NCI-H2196 (cell line): Measurements from ENCODE around the gene SLC15A3.
"Not testable (repeated sequence)": the region's sequence is repeated elsewhere in the genome, so short reads cannot be mapped to it uniquely, and the experiment has no call there.

Source experiments
- DNase-seq: peaks from one replicate; lab custom pipeline; 2025; ENCODE audit not compliant: unreplicated experiment; lab: John Stamatoyannopoulos, UW

Gene SLC15A3

DNA sequence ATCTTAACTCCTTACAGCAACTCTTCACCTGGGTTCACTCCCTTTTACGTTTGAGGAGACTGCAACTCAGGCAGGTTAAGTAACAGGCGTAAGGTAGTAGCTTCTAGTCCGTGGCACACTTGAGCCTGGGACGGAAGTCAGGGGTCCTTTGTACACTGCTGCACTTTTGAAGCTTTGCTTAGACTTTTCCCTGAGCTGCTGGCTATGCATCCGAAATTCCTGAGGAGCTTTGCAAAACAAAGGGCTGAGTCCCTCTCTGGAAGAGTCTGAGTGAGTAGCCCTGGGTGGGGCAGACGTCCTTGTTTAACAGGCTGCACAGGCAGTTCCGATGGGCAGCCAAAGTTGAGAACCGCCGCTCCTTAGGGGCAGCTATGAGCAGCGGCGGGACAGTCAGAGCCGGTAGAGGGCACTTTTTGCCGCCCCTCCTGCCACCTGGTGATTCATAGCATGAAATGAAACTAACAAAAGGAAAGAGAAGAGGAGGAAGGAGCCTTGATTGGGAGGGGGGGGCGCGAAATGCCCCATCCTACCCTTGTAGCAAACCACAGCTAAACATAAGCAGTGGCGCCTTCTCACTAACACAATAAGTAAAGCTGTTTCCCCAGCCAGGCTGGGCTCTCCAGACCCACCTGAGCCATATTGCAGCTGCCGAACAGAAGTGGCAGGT is 36.6 kb downstream of the SLC15A3 start:
- DNase-seq: no peak

DNA sequence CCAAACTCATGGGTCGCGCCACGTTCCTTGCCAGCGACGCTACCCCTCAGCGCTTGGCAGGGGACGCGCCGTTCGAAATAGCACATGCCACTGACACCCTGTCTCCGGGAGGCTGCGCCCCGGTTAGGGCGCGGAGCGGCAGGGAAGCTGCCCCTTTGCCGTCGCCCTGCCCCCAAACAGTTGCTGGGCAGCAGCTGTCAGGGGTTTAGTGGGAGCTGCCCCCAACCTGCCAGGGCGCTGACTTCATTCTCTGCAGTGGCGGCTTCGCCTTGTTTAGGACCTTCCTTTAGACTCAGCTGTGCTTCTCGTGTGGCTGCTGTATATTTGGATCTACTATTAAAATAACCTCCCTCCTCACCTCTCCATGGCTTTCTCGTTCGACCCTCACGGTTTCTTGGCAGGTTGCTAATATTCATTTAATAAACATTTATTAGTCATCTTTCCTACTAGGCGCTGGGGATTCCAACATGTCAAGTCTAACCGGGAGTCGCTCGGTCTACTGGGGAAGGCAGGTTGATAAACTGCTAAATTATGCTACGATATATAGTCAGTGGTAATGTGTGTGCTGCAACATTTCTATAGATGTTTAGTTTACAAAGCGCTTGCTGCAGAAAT is 37.2 kb downstream of the SLC15A3 start:
- no peak for DNase-seq

DNA sequence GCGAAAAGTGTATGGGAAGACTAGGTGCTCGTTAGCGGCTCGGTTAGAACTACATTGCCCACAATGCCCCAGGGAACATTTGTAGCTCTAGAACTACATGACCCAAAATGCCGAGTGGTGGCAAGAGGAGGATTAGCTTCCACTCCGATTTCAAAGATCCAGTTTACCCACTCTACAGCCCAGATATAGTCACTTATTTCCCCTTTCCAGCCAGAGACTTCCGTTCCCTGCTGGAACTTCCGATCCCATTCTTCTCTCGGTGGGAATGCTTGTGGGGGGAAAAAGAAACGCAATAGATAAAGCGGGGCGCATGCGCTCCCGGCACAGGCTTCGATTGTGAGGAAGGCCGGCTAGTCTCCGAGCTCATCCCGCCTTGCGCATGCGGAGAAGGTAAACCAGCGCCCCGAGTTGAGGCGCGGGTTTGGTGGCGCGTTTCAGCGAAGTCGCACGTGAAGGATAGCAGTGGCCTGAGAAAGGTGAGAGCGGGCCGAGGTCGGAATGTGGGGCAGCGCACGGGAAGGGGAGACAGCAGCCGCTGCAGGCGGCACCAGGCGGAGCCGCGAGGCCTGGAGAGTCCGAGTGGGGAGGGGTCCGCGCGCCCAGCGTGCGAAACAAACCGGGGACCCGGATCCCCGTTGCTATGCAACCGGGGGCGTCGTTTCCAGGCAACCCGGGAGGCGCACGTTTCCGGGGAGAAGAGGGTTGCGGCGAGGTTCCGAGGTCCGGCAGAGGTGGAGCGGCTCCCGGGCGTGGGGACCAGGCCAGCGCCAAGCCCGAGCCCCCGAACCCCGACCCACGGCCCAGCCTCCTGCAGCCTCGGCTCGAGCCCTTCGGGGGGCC is 38.0 kb downstream of the SLC15A3 start, which contains the start of gene TMEM109:
Gene TMEM109, plus strand, starts transcription at position 366 of the 840 bp plus-strand sequence. CDS start 5,536 bp downstream, outside the sequence.
- DNase-seq: peak; percentile 93

DNA sequence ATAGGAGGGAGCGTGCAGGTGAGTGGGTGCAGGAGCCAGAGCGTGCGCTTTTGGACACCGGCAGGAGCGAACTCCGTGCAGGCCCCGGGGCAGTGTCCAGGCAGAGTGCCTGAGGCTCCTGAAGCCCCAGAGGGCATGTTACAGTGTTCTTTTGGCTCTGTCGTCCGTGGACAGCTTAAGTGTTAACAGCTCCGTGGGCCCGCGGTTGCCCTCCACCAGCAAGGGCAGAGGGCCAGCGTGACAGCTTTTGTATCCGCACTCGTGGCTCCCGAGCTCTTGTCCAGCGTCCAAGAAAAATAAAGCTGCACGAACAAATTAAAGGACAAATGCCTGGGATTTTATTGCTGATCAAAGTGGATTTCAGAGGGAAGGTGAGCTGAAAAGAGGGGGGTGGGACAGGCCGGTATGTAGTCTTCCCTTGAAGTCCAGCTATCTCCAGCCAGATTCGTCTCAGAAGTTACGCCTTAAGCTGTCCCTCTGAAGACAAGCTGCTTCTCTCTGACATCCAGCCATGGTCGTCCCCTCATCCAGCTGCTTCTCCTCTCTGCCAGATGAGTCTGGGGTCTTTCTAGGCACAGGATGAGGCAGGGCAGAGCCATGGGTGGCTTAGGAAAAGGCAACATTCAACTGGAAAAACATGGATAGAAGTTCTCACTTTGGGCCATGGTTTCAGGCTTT is 39.0 kb downstream of the SLC15A3 start:
- DNase-seq: no peak

DNA sequence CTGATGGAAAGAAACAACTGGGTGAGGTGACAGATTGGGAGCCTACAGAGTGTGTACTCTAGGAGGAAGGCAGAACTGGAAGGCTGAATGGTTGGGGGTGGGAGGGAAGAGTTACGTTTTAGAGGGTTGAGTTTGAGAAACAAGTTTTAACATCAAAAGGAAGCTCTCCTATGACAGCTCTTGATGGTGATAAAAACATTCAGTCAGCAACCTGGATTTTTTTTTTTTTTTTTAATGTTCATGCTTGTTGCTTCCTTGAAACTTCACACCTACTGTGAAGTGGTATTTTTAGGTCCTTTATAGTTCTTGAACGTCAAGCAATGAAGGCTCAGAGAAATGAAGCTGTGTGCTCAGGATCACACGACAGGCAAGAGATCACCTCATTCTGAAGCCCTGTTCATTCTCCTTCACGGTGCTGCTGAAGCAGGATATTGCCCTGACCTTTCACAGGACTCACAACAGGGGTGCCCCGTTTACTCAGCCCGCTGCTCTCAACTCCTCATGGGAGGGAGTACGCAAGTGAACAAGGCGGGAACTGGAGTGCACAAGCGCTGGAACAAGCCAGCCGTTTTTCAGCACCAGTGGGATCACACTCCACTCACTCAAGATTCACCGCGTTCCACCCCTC is 39.6 kb downstream of the SLC15A3 start:
- DNase-seq: no peak

DNA sequence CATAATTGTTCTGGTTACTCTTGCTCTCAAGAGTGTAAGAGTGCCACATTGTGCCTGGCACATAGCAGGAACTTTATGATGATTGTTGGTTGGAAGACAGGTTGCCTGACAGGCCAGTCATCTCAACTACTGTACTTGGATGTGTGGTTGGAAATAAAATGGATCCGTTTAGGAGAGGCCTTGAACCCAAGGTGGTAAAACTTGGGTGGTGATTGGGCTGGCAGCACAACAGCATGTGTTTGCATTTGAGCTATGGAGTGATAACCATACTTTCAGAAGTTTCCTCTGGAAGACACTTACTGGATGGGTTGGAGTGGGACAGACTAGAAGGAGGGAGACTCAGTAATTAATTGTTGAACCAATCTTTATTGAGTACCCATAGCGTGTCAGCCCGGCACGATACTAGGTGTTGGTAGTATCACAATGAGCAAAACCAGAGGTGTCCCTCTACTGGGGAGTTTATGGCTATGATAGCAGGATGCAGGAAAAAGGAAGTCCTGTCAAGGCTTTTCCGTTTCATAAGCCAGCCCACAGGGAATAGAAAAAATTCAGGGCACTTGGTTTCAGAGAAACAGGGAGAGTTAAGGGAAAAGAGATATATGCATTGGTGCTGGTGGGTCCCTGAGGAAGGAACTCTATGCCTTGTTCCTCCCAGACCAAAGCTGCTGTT is 41.1 kb downstream of the SLC15A3 start:
- DNase-seq: no peak

DNA sequence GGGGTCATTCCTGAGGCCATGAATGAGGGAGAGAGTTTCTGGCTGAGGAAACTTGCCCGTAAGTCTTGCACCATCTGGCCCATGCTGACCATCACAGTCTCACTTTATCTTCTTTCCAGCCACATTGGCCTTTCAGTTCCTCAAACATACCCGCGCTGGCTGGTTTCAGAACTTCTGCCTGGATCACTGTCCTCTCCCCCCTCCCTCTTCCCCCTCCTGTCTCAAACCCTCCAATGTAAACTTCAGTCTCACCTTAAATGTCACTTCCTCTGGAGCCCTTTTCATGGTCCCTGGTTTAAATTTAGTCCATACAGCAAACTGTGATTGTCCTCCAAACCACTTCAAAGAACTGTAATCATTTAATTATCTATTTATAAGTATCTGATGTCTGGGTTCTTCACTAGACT is 41.7 kb downstream of the SLC15A3 start:
- no peak for DNase-seq

DNA sequence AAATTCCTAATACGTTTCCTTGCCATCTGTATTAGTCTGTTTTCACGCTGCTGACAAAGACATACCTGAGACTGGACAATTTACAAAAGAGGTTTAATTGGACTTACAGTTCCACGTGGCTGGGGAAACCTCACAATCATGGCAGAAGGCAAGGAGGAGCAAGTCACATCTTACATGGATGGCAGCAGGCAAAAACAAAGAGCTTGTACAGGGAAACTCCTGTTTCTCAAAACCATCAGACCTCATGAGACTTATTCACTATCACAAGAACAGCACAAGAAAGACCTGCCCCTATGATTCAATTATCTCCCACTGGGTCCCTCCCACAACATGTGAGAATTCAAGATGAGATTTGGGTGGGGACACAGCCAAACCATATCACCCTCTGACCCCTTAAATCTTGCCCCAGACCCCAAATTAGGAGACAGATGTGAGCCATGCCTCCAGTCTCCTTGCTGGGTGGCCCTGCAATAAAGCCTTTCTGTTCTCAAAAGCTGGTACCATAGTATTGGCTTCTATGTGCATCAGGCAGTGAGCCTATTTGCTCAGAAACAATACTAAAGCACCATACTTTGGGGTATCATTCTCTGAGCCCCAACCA is 42.2 kb downstream of the SLC15A3 start:
- not testable (repeated sequence) for DNase-seq

DNA sequence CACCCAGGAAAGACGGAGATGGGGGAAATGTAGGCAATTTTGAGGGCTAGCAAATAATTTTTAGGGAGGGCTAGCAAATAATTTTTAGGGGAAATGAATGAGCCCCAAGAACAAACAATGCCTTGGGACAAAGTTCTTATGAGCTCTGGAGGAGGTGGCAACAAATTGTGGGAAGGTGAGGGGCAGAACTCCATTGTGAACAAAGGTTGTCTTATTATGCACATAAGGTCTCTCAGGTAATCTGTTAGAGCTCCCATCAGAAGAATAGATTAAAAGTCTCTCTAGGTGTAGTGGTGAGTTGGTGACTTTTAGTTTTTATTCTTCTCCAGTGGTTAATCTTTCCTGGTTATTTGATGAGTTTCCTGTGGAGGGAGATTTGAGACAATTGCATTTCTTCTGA is 43.2 kb downstream of the SLC15A3 start:
- no peak for DNase-seq

DNA sequence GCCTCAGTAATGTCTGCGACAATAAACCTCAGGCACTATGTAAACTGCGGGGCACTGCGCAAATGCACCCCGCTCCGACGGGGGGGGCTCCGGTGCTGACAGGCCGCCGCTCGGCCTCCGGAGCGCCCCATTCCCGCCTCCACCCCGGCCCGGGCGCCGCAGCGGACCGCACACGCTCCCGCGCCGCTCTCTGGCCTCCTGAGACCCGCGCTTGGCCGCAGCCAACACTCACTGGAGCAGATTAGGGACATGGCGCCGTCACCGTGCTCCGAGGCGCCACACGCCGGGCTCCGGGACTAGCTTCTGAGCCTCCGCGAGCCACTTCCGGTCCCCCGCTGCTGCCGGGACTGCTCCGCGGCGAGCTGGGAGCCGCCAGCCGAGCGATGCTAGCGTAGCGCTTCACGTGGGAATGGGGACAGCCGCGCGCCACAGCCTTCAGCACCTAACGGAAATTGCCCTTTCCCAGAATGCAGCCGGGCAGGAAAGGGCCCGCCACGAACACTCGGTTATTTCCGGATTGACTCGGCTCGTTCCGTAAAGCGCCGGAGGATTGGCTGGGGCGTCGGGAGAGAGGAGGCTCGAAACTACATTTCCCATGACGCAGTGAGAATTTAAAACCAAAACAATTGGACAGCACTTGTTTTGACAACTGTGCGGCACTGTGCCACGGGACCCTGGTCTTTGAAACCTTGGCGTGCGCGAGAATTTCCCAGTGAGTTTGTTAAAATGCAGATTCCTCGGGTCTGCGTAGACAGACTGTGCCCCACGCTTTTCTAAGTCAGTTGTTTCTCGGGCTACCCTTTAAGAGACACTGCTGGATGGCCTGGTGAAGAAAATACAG is 45.6 kb downstream of the SLC15A3 start, which contains the start of gene PRPF19:
Gene PRPF19, minus strand, starts transcription at position 454 of the 841 bp plus-strand sequence. Its CDS starts 203 bp downstream, at position 251.
- DNase-seq: peak; percentile 98

DNA sequence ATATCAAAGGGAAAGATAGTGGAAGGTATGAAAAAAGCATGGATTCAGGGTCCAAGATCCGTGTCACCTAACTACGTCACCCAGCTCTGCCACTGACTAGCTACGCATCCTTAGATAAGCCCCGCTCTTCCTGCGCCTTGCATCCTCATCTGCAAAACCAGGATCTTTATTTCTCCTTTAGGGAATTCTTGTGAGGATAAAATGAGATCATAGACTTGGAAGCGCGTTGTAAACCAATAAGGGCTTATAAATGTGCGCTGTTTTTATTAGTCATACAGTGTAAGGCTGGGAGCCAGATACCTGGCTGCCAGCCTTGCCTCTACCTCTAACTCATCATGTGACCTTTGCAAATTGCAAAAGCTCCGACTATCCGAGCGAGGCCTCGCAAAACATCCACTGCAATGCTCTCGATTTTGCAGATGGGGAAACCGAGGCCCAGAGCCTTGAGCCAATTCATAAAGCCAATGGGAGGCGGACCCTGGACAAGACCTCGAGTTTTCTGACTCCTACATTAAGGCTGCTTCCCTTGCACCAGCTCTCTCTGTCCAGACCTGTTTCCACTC is 46.3 kb downstream of the SLC15A3 start:
- DNase-seq: peak; percentile 16

DNA sequence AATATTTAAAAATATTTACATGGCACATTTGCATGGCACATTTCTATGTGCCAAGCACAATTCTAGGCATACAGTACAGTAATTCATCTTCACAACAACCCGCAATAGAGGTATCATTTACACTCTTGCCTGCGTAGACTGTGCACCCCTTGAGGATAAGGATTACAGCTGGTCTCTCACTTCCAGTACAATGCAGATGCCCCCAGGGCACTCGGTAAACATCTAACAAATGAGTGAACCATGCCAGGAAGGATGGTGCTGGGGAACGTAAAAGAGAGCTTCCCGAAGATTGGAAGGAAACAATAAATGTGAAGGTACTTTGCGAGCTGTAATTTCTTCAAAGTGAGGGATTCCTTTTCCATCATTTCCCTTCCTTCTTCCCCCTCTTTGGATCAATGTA is 46.9 kb downstream of the SLC15A3 start:
- DNase-seq: no peak

DNA sequence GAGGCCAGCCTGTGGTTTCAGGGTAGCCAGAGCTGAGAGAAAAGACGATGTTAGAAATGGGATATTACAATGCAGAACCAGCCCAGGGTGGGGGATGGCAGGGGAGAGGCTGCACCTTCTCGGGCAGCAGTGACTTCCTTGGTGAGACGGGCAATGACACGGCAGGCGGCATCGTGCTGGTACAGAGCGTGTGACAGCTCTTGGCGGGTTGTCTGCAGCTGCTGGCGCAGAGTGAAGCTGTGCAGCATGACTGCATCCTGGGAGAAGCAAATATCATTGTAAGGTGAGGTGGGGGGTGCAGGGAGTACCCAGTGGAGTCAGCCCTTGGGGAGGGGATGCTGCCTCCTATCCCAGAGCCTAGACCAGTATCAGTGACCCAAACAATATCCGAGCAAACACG is 49.4 kb downstream of the SLC15A3 start:
- DNase-seq: no peak

DNA sequence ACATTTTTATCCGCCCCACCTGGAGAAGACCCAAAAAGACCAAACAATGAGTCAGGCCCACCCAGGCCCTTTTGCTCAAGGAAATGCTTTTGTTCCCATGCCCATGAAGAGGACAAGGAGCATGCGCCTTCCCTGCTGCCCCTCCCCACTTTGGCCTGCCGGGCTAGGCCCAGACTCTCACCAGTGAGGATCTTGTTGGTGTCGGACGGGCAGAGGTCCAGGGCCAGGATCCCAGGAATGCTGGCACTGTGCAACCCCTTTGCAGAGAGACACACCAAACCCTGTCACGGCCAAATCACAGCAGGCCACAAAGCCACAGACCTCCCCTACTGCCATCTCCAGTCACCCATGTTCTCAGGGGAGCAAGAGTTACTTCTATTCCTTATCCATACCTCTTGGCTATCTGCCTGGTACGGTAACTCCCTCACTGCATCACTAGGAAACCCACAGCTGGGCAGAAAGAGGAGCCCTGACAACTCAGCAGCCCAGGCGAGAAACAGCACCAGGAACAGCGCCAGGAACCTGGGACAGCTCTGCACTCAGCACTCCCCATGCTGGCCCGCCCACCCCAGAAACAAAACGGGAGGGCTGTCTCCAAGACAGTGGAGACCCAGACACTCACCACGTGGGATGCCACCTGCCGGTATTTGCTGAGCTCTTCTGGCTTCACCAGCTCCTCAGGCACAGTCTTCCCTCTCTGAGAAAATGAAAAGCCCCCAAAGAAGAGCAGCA is 51.1 kb downstream of the SLC15A3 start:
- DNase-seq: no peak

DNA sequence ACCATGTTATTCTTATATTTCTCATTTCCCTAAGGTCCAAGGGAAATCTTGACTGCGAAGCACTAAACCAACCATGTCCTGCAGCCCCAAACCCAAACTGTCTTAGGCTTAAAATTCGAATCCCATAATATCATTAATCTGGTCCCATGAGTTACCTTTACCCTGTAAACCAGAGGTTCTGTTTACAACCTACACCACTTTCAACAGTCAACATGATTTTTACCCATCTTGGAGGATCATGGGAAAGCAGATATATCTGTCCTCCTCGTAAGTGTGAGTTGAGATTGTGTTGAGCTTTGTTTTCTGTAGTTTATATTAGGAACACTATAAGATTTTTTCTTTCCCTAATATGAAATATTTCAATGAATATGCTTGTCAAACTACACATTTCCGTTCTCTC is 52.0 kb downstream of the SLC15A3 start:
- DNase-seq: no peak

DNA sequence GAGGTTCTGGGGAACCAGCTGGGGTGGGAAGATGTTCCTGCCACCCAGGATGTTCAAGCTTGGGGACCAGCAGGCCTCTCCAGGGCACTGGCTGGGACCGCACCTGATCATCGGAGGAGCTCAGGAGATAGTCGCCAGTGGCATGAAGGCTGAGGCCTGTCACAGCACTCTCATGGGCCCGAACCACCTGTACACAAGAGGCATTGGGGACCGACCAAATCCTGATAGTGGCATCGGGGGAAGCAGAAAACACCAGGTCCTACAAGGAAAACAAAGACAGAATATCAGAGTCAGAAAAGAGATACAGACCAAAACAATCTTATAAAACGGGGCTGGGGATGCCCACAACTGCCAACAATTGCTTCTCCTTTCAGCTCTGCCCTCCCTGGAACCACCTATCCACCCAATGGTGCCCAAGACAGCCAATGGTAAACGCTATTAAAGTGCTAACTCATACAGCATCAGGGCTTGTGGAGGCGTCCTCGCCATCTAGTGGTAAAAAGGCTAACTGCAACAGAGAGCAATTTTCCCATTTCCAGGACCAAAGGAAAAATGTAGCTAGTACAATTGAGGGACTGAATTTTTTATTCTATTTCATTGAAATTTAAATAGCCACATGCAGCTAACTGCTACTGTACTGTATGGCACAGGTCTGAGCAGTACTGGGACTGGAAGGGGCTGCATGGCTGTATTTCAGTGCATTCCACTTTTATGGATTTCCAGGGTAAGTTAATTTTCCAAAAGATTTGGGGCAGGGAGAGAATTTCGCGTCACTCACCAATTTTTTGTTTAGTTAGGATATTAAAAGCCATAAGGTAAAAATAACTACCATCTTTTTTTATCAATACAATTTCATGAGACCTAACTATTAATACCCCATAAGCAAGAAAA is 52.7 kb downstream of the SLC15A3 start:
- DNase-seq: peak; percentile 72

DNA sequence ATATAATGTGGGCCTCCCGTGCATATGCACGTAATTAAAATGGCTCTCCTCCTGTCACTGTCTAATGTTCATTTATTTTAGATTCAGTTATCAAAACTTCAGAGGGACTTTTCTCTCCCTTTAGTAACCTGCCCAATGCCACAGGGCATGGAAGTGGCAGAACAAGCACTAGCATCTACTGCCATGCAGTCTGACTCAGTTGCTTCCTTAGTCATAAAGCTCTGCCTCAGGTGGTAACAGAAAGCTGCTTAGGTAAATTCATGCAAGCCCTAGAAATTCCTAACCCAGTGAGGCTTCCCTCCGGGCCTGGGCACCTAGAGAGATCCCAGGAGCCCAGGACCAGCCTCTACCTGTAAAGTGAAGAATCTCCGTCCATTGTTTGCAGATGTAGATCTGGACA is 54.5 kb downstream of the SLC15A3 start:
- DNase-seq: no peak
